ENCODE results near the gene GP1BB.

DNA sequence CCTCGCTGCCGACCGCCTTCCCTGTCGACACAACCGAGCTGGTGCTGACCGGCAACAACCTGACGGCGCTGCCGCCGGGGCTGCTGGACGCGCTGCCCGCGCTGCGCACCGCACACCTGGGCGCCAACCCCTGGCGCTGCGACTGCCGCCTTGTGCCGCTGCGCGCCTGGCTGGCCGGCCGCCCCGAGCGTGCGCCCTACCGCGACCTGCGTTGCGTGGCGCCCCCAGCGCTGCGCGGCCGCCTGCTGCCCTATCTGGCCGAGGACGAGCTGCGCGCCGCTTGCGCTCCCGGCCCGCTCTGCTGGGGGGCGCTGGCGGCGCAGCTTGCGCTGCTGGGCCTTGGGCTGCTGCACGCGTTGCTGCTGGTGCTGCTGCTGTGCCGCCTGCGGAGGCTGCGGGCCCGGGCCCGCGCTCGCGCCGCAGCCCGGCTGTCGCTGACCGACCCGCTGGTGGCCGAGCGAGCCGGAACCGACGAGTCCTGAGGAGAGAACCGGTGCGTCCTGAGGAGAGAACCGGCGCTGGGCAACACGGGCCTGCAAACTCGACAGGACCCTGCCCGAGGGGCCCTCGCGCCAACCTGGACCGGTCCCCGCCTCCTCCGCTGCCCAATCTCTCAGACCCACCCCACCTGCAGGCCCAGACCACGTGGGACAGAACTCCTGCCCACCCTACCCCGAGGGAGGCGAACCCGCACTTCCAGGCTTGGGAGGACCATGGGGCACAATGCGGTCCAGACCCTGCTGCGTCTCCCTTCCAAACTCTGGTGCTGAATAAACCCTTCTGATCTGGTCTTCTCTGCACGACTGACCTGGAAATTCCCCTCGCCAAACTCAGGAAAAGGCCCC is 866 bp downstream of the GP1BB start:
- TF ChIP-seq, protein P1, sequence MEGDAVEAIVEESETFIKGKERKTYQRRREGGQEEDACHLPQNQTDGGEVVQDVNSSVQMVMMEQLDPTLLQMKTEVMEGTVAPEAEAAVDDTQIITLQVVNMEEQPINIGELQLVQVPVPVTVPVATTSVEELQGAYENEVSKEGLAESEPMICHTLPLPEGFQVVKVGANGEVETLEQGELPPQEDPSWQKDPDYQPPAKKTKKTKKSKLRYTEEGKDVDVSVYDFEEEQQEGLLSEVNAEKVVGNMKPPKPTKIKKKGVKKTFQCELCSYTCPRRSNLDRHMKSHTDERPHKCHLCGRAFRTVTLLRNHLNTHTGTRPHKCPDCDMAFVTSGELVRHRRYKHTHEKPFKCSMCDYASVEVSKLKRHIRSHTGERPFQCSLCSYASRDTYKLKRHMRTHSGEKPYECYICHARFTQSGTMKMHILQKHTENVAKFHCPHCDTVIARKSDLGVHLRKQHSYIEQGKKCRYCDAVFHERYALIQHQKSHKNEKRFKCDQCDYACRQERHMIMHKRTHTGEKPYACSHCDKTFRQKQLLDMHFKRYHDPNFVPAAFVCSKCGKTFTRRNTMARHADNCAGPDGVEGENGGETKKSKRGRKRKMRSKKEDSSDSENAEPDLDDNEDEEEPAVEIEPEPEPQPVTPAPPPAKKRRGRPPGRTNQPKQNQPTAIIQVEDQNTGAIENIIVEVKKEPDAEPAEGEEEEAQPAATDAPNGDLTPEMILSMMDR (IDR thresholded peaks at IDR 0.05 in 2 of 3, conservative IDR thresholded peaks at IDR 0.05 in 1 of 3; ENCODE audit: control insufficient read depth in 2 of 3, extremely low read depth in 1 of 3, insufficient read depth in 1 of 3, low read depth in 3 of 3, low read length in 3 of 3), result peak in 1 of 3 experiments; percentile 6; a peak in 1 of 6 replicates
- TF ChIP-seq, protein P2, sequence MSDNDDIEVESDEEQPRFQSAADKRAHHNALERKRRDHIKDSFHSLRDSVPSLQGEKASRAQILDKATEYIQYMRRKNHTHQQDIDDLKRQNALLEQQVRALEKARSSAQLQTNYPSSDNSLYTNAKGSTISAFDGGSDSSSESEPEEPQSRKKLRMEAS (IDR thresholded peaks at IDR 0.05; ENCODE audit: low read depth, low read length), result no peak
